Measurements from ENCODE around the gene SLC17A3.

The SLC17A3 gene

GRCh38 chr6:25815194-25815593, 58.8 kb downstream of the SLC17A3 start:
- Histone ChIP-seq H3K9me3 (ENCODE audit: control insufficient read depth, insufficient read depth, low read length) (no peaks in the 10 kb centered on the region), H3K27me3 (ENCODE audit: control insufficient read depth, insufficient read depth, low read length) (no peaks in the 10 kb centered on the region), H3K27ac (ENCODE audit: low read length) (no peak overlapping the region), H3K4me1 (ENCODE audit: control insufficient read depth, insufficient read depth, low read length) (peaks cover 4% of the 10 kb centered on the region; the same call in 1 of the 2 replicates), H3K4me3 (ENCODE audit: low read length) (no peak overlapping the region), H3K36me3 (ENCODE audit: control insufficient read depth, insufficient read depth, low read length) (no peaks in the 10 kb centered on the region)
- no CpG with 5 or more reads among the region's 3 CpGs for WGBS (ENCODE audit: insufficient coverage, insufficient read length)
- no peak for DNase-seq (ENCODE audit: low read depth, low spot score)

GRCh38 chr6:25804804-25805203, 69.2 kb downstream of the SLC17A3 start:
- Histone ChIP-seq H3K27me3 (ENCODE audit: control insufficient read depth, insufficient read depth, low read length) (no peaks in the 10 kb centered on the region), H3K4me1 (ENCODE audit: control insufficient read depth, insufficient read depth, low read length) (no peaks in the 10 kb centered on the region), H3K4me3 (ENCODE audit: low read length) (no peak overlapping the region), H3K36me3 (ENCODE audit: control insufficient read depth, insufficient read depth, low read length) (no peaks in the 10 kb centered on the region), H3K9me3 (ENCODE audit: control insufficient read depth, insufficient read depth, low read length) (no peaks in the 10 kb centered on the region), H3K27ac (ENCODE audit: low read length) (no peak overlapping the region)
- no CpG with 5 or more reads among the region's 2 CpGs for WGBS (ENCODE audit: insufficient coverage, insufficient read length)
- no peak for DNase-seq (ENCODE audit: low read depth, low spot score)

- Histone ChIP-seq H3K27ac (ENCODE audit: low read length) (no peak overlapping the region), H3K4me3 (ENCODE audit: low read length) (no peak overlapping the region), H3K27me3 (ENCODE audit: control insufficient read depth, insufficient read depth, low read length) (no peaks in the 10 kb centered on the region), H3K4me1 (ENCODE audit: control insufficient read depth, insufficient read depth, low read length) (no peaks in the 10 kb centered on the region), H3K9me3 (ENCODE audit: control insufficient read depth, insufficient read depth, low read length) (no peaks in the 10 kb centered on the region), H3K36me3 (ENCODE audit: control insufficient read depth, insufficient read depth, low read length) (no peaks in the 10 kb centered on the region)
- no CpG with 5 or more reads among the region's 4 CpGs for WGBS (ENCODE audit: insufficient coverage, insufficient read length)
- DNase-seq (ENCODE audit: low read depth, low spot score) = no peak
Observed at GRCh38 chr6:25801436-25801835, 72.6 kb downstream of the SLC17A3 start.
